Measurements from ENCODE around the gene ZNF335.

ZNF335 gene

GRCh38 chr20:46004187-46004586, 32.2 kb upstream of the ZNF335 start:
- Histone ChIP-seq H3K4me3 (IDR thresholded peaks at IDR 0.05; ENCODE audit: insufficient read depth, low read depth, low read length) (no peak overlapping the region), H3K4me2 (no peak overlapping the region)
- no peak for TF ChIP-seq CTCF (conservative IDR thresholded peaks at IDR 0.05; ENCODE audit: low read depth, low read length)

GRCh38 chr20:46002008-46002407, 30.0 kb upstream of the ZNF335 start:
- Histone ChIP-seq H3K4me3 (IDR thresholded peaks at IDR 0.05; ENCODE audit: insufficient read depth, low read depth, low read length) (no peak overlapping the region), H2AFZ (ENCODE audit: low read depth) (no peak overlapping the region), H4K20me1 (ENCODE audit: insufficient read depth) (no peaks in the 10 kb centered on the region), H3K27ac (no peak overlapping the region), H3K9ac (no peak overlapping the region), H3K36me3 (ENCODE audit: insufficient read depth) (no peaks in the 10 kb centered on the region), H3K27me3 (ENCODE audit: insufficient read depth, low read depth) (peaks cover 7% of the 10 kb centered on the region; the same call in 1 of the 2 replicates), H3K79me2 (ENCODE audit: insufficient read depth, low read depth) (no peaks in the 10 kb centered on the region), H3K4me1 (ENCODE audit: low read depth, poor library complexity, severe bottlenecking) (peaks cover 28% of the 10 kb centered on the region), H3K4me2 (no peak overlapping the region)
- TF ChIP-seq CTCF (conservative IDR thresholded peaks at IDR 0.05; ENCODE audit: low read depth, low read length), result no peak

More at GRCh38 chr20:46004187-46004586, 32.2 kb upstream of the ZNF335 start:
- Histone ChIP-seq H3K27me3 (ENCODE audit: insufficient read depth, low read depth) (peaks cover 7% of the 10 kb centered on the region; the same call in 1 of the 2 replicates), H3K27ac (no peak overlapping the region), H3K9ac (no peak overlapping the region), H3K4me1 (ENCODE audit: low read depth, poor library complexity, severe bottlenecking) (peaks cover 40% of the 10 kb centered on the region), H2AFZ (ENCODE audit: low read depth) (no peak overlapping the region), H4K20me1 (ENCODE audit: insufficient read depth) (no peaks in the 10 kb centered on the region), H3K36me3 (ENCODE audit: insufficient read depth) (no peaks in the 10 kb centered on the region), H3K79me2 (ENCODE audit: insufficient read depth, low read depth) (no peaks in the 10 kb centered on the region)

- Histone ChIP-seq H4K20me1 (ENCODE audit: insufficient read depth) (no peaks in the 10 kb centered on the region), H3K27me3 (ENCODE audit: insufficient read depth, low read depth) (peaks cover 7% of the 10 kb centered on the region; the same call in 1 of the 2 replicates), H2AFZ (ENCODE audit: low read depth) (no peak overlapping the region), H3K4me1 (ENCODE audit: low read depth, poor library complexity, severe bottlenecking) (peaks cover 26% of the 10 kb centered on the region), H3K79me2 (ENCODE audit: insufficient read depth, low read depth) (no peaks in the 10 kb centered on the region), H3K4me2 (no peak overlapping the region), H3K27ac (no peak overlapping the region), H3K36me3 (ENCODE audit: insufficient read depth) (no peaks in the 10 kb centered on the region), H3K9ac (no peak overlapping the region), H3K4me3 (IDR thresholded peaks at IDR 0.05; ENCODE audit: insufficient read depth, low read depth, low read length) (no peak overlapping the region)
- no peak for TF ChIP-seq CTCF (conservative IDR thresholded peaks at IDR 0.05; ENCODE audit: low read depth, low read length)
These were observed 29.5 kb upstream of the ZNF335 start for GRCh38 chr20:46001498-46001897.

GRCh38 chr20:46000262-46000996, 28.4 kb upstream of the ZNF335 start:
- H3K4me3 ChIP-seq (IDR thresholded peaks at IDR 0.05; ENCODE audit: insufficient read depth, low read depth, low read length), result no peak overlapping the region
- no peak overlapping the region for H3K4me2 ChIP-seq
- H4K20me1 ChIP-seq (ENCODE audit: insufficient read depth), result no peaks in the 10 kb centered on the region
- peaks cover 22% of the 10 kb centered on the region for H3K4me1 ChIP-seq (ENCODE audit: low read depth, poor library complexity, severe bottlenecking)
- no peaks in the 10 kb centered on the region for H3K36me3 ChIP-seq (ENCODE audit: insufficient read depth)
- H3K27ac ChIP-seq, result no peak overlapping the region
- no peak overlapping the region for H3K9ac ChIP-seq
- H2AFZ ChIP-seq (ENCODE audit: low read depth), result no peak overlapping the region
- TF ChIP-seq CTCF (conservative IDR thresholded peaks at IDR 0.05; ENCODE audit: low read depth, low read length), result no peak
- no peaks in the 10 kb centered on the region for H3K79me2 ChIP-seq (ENCODE audit: insufficient read depth, low read depth)
- peaks cover 7% of the 10 kb centered on the region; the same call in 1 of the 2 replicates for H3K27me3 ChIP-seq (ENCODE audit: insufficient read depth, low read depth)

Measured in KMS-11 (cell line).